WTC11 (cell line): ENCODE data around the gene PDE4A.

Source experiments
- CREB1 ChIP-seq: sonication (generic); formaldehyde crosslinking; IDR thresholded peaks from 2 replicates; pipeline ENCODE4 v1.8.0; 2023; ENCODE audit warnings: mild to moderate bottlenecking, missing genetic modification reagents
- CTCF ChIP-seq: fragments of 200-600 bp; IDR thresholded peaks from 2 replicates; pipeline ENCODE4 v1.8.0; 2022; ENCODE audit warnings: antibody characterized with exemption
- ELF4 ChIP-seq: sonication (generic); formaldehyde crosslinking; IDR thresholded peaks from 2 replicates; pipeline ENCODE4 v1.8.1; 2022; ENCODE audit warnings: low read depth, mild to moderate bottlenecking, moderate library complexity, missing genetic modification reagents
- FOXJ3 ChIP-seq: sonication (generic); formaldehyde crosslinking; IDR thresholded peaks from 2 replicates; pipeline ENCODE4 v1.9.0; 2021; ENCODE audit warnings: missing genetic modification reagents, mild to moderate bottlenecking, borderline replicate concordance
- KAT7 ChIP-seq: sonication (generic); formaldehyde crosslinking; IDR thresholded peaks from 2 replicates; pipeline ENCODE4 v1.8.1; 2023; ENCODE audit warnings: missing genetic modification reagents, mild to moderate bottlenecking, borderline replicate concordance
- MAX ChIP-seq: sonication (generic); formaldehyde crosslinking; IDR thresholded peaks from 2 replicates; pipeline ENCODE4 v1.8.0; 2022; ENCODE audit warnings: mild to moderate bottlenecking, missing genetic modification reagents
- TEAD4 ChIP-seq: sonication (generic); formaldehyde crosslinking; IDR thresholded peaks from 2 replicates; pipeline ENCODE4 v1.8.0; 2022; ENCODE audit warnings: mild to moderate bottlenecking, missing genetic modification reagents
- ZNF232 ChIP-seq: sonication (generic); formaldehyde crosslinking; IDR thresholded peaks from 2 replicates; pipeline ENCODE4 v1.8.0; 2022; ENCODE audit warnings: mild to moderate bottlenecking, missing genetic modification reagents
- ZNF263 ChIP-seq: sonication (generic); formaldehyde crosslinking; IDR thresholded peaks from 2 replicates; pipeline ENCODE4 v1.8.1; 2022; ENCODE audit warnings: low read depth, mild to moderate bottlenecking, moderate library complexity, missing genetic modification reagents
- TF ChIP-seq, protein P1 (sequence below): sonication (generic); formaldehyde crosslinking; IDR thresholded peaks from 2 replicates; pipeline ENCODE4 v1.8.1; 2022; ENCODE audit warnings: low read depth, missing genetic modification reagents, borderline replicate concordance
- TF ChIP-seq, protein P2 (sequence below): sonication (generic); formaldehyde crosslinking; IDR thresholded peaks from 2 replicates; pipeline ENCODE4 v1.8.1; 2023; ENCODE audit warnings: mild to moderate bottlenecking, missing genetic modification reagents, borderline replicate concordance
- TF ChIP-seq, protein P3 (sequence below): sonication (generic); formaldehyde crosslinking; conservative IDR thresholded peaks from 2 replicates; pipeline ENCODE4 v1.8.1; 2023; ENCODE audit warnings: mild to moderate bottlenecking, low read depth, missing genetic modification reagents, moderate library complexity

DNA sequence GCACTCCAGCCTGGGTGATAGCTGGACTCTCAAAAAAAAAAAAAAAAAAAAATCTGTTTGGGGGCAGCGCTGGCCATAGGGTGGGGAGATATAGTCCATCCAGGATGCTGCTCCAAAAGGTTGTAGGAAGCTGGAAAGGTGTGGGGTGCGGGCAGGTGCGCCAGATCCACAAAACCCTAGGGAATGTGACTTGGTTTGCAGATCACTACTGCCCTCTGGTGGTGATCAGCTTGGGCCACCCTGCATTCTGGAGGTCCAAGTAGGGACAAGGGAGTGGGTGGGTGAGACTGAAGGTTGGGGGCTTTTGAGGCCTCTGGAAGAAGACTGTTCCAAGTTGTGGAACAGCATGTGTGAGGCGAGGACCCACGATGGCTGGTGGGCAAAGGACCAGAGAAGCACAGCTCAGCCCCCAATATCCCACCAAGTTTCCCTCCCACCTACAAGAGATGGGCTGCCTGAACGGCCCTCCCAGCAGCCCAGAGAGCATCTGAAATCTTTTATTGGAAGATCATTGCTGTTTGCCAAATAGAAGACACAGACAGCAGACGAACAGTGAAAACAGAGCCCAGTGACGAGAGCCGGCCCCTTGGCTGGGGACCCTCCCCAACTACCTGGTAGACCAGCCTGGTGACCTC lies 29.6 kb upstream of the PDE4A start:
- TF ChIP-seq, protein P1, sequence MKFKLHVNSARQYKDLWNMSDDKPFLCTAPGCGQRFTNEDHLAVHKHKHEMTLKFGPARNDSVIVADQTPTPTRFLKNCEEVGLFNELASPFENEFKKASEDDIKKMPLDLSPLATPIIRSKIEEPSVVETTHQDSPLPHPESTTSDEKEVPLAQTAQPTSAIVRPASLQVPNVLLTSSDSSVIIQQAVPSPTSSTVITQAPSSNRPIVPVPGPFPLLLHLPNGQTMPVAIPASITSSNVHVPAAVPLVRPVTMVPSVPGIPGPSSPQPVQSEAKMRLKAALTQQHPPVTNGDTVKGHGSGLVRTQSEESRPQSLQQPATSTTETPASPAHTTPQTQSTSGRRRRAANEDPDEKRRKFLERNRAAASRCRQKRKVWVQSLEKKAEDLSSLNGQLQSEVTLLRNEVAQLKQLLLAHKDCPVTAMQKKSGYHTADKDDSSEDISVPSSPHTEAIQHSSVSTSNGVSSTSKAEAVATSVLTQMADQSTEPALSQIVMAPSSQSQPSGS (CRISPR knock-in tag): no peak
- TF ChIP-seq ZNF232 (CRISPR knock-in tag) (no peak), CTCF (peak; percentile 85), FOXJ3 (CRISPR knock-in tag) (no peak), ZNF263 (CRISPR knock-in tag) (no peak), TEAD4 (CRISPR knock-in tag) (no peak), MAX (CRISPR knock-in tag) (no peak), ELF4 (no peak), KAT7 (CRISPR knock-in tag) (no peak), CREB1 (no peak)
- TF ChIP-seq, protein P2, sequence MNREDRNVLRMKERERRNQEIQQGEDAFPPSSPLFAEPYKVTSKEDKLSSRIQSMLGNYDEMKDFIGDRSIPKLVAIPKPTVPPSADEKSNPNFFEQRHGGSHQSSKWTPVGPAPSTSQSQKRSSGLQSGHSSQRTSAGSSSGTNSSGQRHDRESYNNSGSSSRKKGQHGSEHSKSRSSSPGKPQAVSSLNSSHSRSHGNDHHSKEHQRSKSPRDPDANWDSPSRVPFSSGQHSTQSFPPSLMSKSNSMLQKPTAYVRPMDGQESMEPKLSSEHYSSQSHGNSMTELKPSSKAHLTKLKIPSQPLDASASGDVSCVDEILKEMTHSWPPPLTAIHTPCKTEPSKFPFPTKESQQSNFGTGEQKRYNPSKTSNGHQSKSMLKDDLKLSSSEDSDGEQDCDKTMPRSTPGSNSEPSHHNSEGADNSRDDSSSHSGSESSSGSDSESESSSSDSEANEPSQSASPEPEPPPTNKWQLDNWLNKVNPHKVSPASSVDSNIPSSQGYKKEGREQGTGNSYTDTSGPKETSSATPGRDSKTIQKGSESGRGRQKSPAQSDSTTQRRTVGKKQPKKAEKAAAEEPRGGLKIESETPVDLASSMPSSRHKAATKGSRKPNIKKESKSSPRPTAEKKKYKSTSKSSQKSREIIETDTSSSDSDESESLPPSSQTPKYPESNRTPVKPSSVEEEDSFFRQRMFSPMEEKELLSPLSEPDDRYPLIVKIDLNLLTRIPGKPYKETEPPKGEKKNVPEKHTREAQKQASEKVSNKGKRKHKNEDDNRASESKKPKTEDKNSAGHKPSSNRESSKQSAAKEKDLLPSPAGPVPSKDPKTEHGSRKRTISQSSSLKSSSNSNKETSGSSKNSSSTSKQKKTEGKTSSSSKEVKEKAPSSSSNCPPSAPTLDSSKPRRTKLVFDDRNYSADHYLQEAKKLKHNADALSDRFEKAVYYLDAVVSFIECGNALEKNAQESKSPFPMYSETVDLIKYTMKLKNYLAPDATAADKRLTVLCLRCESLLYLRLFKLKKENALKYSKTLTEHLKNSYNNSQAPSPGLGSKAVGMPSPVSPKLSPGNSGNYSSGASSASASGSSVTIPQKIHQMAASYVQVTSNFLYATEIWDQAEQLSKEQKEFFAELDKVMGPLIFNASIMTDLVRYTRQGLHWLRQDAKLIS (CRISPR knock-in tag): no peak
- TF ChIP-seq, protein P3, sequence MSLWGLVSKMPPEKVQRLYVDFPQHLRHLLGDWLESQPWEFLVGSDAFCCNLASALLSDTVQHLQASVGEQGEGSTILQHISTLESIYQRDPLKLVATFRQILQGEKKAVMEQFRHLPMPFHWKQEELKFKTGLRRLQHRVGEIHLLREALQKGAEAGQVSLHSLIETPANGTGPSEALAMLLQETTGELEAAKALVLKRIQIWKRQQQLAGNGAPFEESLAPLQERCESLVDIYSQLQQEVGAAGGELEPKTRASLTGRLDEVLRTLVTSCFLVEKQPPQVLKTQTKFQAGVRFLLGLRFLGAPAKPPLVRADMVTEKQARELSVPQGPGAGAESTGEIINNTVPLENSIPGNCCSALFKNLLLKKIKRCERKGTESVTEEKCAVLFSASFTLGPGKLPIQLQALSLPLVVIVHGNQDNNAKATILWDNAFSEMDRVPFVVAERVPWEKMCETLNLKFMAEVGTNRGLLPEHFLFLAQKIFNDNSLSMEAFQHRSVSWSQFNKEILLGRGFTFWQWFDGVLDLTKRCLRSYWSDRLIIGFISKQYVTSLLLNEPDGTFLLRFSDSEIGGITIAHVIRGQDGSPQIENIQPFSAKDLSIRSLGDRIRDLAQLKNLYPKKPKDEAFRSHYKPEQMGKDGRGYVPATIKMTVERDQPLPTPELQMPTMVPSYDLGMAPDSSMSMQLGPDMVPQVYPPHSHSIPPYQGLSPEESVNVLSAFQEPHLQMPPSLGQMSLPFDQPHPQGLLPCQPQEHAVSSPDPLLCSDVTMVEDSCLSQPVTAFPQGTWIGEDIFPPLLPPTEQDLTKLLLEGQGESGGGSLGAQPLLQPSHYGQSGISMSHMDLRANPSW (CRISPR knock-in tag): no peak
